ENCODE measurements around the gene TKT.

The TKT gene

GRCh38 chr3:53181528-53181927 lies 74.3 kb downstream of the TKT start:
- Histone ChIP-seq H3K27me3 (ENCODE audit: control insufficient read depth, insufficient read depth, low read length, poor library complexity, severe bottlenecking) (no peaks in the 10 kb centered on the region), H3K4me3 (ENCODE audit: insufficient read depth, low read depth, low read length) (no peak overlapping the region), H3K9me3 (ENCODE audit: control insufficient read depth, low read length) (no peaks in the 10 kb centered on the region), H3K36me3 (ENCODE audit: control insufficient read depth, insufficient read depth, low read length) (no peaks in the 10 kb centered on the region), H3K4me1 (ENCODE audit: control insufficient read depth, insufficient read depth, low read length) (peaks cover 4% of the 10 kb centered on the region), H3K27ac (ENCODE audit: insufficient read depth, low read depth, low read length, poor library complexity, severe bottlenecking) (no peak overlapping the region)
- WGBS, 2 experiments = 96% methylated on average over 11 of the region's 11 CpGs

DNA sequence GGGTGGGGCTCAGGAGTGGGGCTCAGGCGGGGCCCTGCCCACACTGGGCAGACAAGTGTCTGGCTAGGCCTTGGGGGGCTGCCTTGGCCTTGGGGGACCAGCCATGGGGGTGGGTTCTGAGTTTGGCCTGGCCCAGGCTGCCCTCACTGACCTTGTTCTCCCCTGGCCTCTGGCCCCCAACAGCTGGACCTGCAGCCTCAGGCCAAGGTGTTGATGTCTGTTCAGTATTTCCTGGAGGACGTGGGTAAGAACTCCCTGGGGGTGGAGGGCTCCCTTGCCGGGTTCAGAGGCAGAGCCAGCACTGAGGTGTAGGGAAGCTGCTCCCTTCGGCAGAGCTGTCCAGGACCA lies 74.8 kb downstream of the TKT start:
- no peaks in the 10 kb centered on the region for H3K36me3 ChIP-seq (ENCODE audit: control insufficient read depth, insufficient read depth, low read length)
- H3K27me3 ChIP-seq (ENCODE audit: control insufficient read depth, insufficient read depth, low read length, poor library complexity, severe bottlenecking) = no peaks in the 10 kb centered on the region
- no peak overlapping the region for H3K27ac ChIP-seq (ENCODE audit: insufficient read depth, low read depth, low read length, poor library complexity, severe bottlenecking)
- H3K9me3 ChIP-seq (ENCODE audit: control insufficient read depth, low read length) = no peaks in the 10 kb centered on the region
- H3K4me3 ChIP-seq (ENCODE audit: insufficient read depth, low read depth, low read length) = no peak overlapping the region
- WGBS, 2 experiments = 91 to 93% methylated on average over 4 of the region's 4 CpGs
- peaks cover 4% of the 10 kb centered on the region for H3K4me1 ChIP-seq (ENCODE audit: control insufficient read depth, insufficient read depth, low read length)

DNA sequence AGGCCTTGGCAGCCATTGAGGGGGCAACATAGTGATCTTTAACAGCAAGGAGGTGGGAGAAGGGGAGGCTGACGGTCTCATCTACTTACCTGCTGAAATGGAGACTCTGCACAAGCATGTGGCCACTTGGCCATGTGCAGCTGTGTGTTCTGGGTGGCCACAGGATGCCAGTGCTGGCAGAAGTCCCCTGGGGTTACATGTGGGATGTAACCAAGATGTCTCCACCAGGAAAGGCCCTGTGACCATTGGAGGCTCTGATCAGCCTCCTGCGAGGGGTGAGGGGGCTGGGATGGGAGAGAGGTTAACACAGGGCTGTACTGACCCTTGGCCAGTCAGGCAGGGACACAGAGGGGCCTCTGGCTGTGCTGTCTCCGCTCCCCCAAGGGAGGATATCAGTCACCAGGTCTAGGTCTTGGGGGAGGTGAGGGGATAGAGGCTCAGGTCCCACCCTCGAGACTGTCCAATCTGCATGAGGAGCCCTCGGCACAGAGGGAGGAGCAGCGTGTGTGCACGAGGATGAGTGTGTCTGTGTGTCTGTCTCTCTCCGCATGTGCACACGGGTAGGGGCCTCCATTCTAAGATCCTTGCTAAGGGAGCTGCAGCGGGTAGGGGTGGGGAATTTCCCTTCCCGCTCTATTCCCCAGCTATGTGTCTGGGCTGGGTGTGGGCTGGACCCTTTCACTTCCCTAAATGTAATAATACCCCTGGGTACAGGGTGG lies 75.4 kb downstream of the TKT start:
- Histone ChIP-seq H3K4me1 (ENCODE audit: control insufficient read depth, insufficient read depth, low read length) (peaks cover 4% of the 10 kb centered on the region), H3K4me3 (ENCODE audit: insufficient read depth, low read depth, low read length) (no peak overlapping the region), H3K36me3 (ENCODE audit: control insufficient read depth, insufficient read depth, low read length) (no peaks in the 10 kb centered on the region), H3K9me3 (ENCODE audit: control insufficient read depth, low read length) (no peaks in the 10 kb centered on the region), H3K27ac (ENCODE audit: insufficient read depth, low read depth, low read length, poor library complexity, severe bottlenecking) (no peak overlapping the region), H3K27me3 (ENCODE audit: control insufficient read depth, insufficient read depth, low read length, poor library complexity, severe bottlenecking) (no peaks in the 10 kb centered on the region)
- WGBS, 2 experiments = 94 to 96% methylated on average over 11 of the region's 11 CpGs

- no peaks in the 10 kb centered on the region for H3K36me3 ChIP-seq (ENCODE audit: control insufficient read depth, insufficient read depth, low read length)
- 93 to 95% methylated on average over 20 of the region's 20 CpGs for WGBS, 2 experiments
Measured at GRCh38 chr3:53179580-53179979, 76.2 kb downstream of the TKT start.

DNA sequence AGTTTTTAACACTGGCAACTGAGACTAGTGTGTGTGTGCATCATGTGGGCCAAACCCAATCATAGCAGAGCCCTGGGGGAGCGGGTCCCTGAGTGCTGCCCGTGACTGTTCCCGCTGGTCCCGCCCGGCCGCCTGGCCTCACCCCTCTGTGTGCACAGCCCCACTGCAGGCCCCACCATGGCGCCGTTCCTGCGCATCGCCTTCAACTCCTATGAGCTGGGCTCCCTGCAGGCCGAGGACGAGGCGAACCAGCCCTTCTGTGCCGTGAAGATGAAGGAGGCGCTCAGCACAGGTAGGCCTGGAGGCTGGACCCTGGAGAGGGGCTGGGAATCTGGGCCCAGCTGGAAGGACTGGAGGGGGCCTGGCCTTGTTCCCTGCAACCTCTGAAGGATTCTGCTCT lies 77.6 kb downstream of the TKT start:
- H3K4me3 ChIP-seq (ENCODE audit: insufficient read depth, low read depth, low read length) = no peak overlapping the region
- H3K27ac ChIP-seq (ENCODE audit: insufficient read depth, low read depth, low read length, poor library complexity, severe bottlenecking) = no peak overlapping the region
- 92 to 93% methylated on average over 15 of the region's 15 CpGs for WGBS, 2 experiments
- H3K27me3 ChIP-seq (ENCODE audit: control insufficient read depth, insufficient read depth, low read length, poor library complexity, severe bottlenecking) = no peaks in the 10 kb centered on the region
- H3K9me3 ChIP-seq (ENCODE audit: control insufficient read depth, low read length) = no peaks in the 10 kb centered on the region
- H3K36me3 ChIP-seq (ENCODE audit: control insufficient read depth, insufficient read depth, low read length) = no peaks in the 10 kb centered on the region
- peaks cover 4% of the 10 kb centered on the region for H3K4me1 ChIP-seq (ENCODE audit: control insufficient read depth, insufficient read depth, low read length)

More at GRCh38 chr3:53179580-53179979, 76.2 kb downstream of the TKT start:
- Histone ChIP-seq H3K4me1 (ENCODE audit: control insufficient read depth, insufficient read depth, low read length) (peaks cover 4% of the 10 kb centered on the region), H3K27ac (ENCODE audit: insufficient read depth, low read depth, low read length, poor library complexity, severe bottlenecking) (no peak overlapping the region), H3K4me3 (ENCODE audit: insufficient read depth, low read depth, low read length) (no peak overlapping the region), H3K27me3 (ENCODE audit: control insufficient read depth, insufficient read depth, low read length, poor library complexity, severe bottlenecking) (no peaks in the 10 kb centered on the region), H3K9me3 (ENCODE audit: control insufficient read depth, low read length) (no peaks in the 10 kb centered on the region)

DNA sequence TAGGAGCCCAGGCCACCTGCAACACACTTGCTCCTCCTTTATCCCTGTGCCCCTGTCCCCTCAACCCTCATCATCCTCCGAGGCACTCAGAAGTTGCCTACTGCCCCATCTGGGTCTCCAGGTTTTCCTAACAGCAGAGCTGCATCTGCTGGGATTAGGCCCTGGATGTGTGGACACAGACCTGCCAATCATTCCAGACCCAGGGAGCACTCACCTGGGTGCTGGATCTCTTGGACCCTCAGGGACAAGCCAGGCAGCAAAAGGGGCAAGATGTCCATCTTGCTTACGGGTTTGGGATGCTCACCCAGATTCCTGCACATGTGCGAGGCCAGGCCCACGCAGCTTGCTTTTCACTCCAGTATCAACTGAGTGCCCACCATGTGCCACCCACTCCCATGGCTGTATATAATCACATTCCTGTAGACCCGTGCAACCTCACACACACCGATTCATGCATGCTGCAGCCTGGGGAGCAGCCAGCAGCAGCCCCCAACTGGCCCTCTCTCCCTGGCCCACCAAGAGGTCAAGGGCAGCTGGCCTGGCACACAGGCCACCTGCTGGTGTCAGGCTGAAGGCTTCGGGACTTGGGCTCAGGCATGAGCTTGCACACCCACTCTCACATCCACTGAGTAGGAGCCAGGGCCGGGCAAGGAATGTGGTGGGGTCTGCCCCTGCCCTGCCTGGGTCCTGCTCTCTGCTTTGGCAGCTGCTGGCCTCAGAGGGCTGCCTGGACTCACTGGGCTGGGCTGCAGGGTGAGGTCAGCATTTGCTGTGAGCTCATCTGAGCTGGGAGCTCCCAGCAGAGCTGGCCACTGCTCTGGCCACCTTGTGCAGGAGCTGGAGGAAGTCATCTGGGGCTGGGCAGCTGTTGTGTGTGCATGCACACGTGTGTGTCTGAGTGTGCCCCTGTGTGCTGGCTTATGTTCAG lies 79.9 kb downstream of the TKT start:
- Histone ChIP-seq H3K9me3 (ENCODE audit: control insufficient read depth, low read length) (no peaks in the 10 kb centered on the region), H3K4me1 (ENCODE audit: control insufficient read depth, insufficient read depth, low read length) (peaks cover 14% of the 10 kb centered on the region), H3K36me3 (ENCODE audit: control insufficient read depth, insufficient read depth, low read length) (no peaks in the 10 kb centered on the region), H3K27me3 (ENCODE audit: control insufficient read depth, insufficient read depth, low read length, poor library complexity, severe bottlenecking) (no peaks in the 10 kb centered on the region), H3K4me3 (ENCODE audit: insufficient read depth, low read depth, low read length) (no peak overlapping the region), H3K27ac (ENCODE audit: insufficient read depth, low read depth, low read length, poor library complexity, severe bottlenecking) (no peak overlapping the region)
- WGBS, 2 experiments = 89 to 94% methylated on average over 9 of the region's 9 CpGs
